HFFc6 (cell line): ENCODE measurements around the gene BOD1L2. TPM values are rescaled to one million over a fixed set of nuclear protein-coding genes. Genes with fewer than 3 reads are reported as not detected.
A peak's percentile ranks its signal among the peaks of the same experiment; 100 is the strongest.

Experiments used
- DNase-seq: peaks from one replicate; pipeline ENCODE4 v3.0.0-alpha.2; 2018
- H3K27ac Mint-ChIP-seq: 2 replicates; pipeline ENCODE4 v1.8.0; 2020; ENCODE audit warnings: mild to moderate bottlenecking, mixed read lengths
- H3K27me3 Mint-ChIP-seq: 2 replicates; pipeline ENCODE4 v1.8.0; 2021; ENCODE audit warnings: mild to moderate bottlenecking, moderate library complexity, mixed read lengths; ENCODE audit not compliant: insufficient read depth
- H3K36me3 Mint-ChIP-seq: 2 replicates; pipeline ENCODE4 v1.8.0; 2021; ENCODE audit warnings: low read depth, mixed read lengths
- H3K4me1 Mint-ChIP-seq: 2 replicates; pipeline ENCODE4 v1.8.0; 2020; ENCODE audit warnings: low read depth, mixed read lengths
- H3K4me3 Mint-ChIP-seq: 2 replicates; pipeline ENCODE4 v1.8.0; 2020; ENCODE audit warnings: mild to moderate bottlenecking, moderate library complexity, mixed read lengths
- H3K9me3 Mint-ChIP-seq: 2 replicates; pipeline ENCODE4 v1.8.0; 2020; ENCODE audit warnings: mild to moderate bottlenecking, mixed read lengths
- total RNA-seq, 6 experiments: library from RNA; stranded (reverse); fragmentation: NEBNext Ultra II Directional; extraction: Animal tissue kit (Norgen Biotek cat#: 25700); gene quantifications; 2 replicates in 1 of 6; 3 replicates in 5 of 6; pipeline ENCODE4 v1.2.3, GENCODE V29; 2021
- TF ChIP-seq, protein P1 (sequence below): fragments of 200-600 bp; sonication (generic); IDR thresholded peaks from 2 replicates; pipeline ENCODE4 v1.5.0; 2021; ENCODE audit warnings: antibody characterized with exemption, mild to moderate bottlenecking

The BOD1L2 gene
- total RNA-seq, 6 experiments from 2014 or later: not detected

DNA sequence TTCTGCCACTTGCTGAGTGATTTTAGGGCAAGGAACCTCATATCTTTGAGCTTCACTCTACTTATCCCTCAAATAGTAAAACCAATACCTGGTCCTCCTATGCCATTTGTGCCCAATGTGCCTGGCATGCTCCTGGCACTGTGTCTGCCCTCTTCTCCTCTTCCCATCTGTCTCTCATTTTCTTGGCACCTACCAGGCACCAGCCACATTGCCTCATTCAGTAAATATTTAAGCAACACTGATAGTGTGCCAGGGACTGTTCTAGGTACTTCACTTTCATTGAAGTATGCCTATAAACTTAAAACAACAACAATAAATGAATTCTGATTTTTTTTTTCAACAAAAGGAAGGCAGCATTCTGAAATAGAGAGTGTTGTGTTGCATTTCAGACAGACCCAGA is 15.1 kb upstream of the BOD1L2 start:
- peaks cover 11% of the 10 kb centered on the region; the same call in 1 of the 2 replicates for H3K27me3 Mint-ChIP-seq

DNA sequence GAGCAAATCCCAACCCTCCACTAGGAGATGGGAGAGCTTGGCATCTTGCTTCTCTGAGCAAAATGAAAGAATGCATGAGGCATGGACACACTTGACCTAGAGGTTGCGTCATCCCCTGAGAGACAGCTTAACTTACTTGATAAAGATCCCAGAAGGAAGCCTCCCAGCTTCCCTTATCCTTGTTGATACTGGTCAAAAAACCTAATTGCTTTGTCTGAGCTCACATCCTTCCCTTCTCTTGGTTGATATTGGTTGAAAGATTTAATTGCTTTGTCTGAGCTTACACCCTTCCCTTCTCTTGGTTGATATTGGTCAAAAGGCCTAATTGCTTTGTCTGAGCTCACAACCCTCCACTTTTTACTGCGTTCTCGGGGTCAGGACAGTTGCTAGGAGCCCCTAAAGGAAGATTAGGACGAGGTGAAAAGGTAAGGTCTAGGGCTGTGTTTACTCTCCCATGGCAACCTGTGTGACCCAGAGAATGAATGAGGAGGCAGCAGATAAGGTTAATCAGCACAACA is 12.2 kb upstream of the BOD1L2 start:
- H3K9me3 Mint-ChIP-seq: no peaks in the 10 kb centered on the region; the same call in 1 of the 2 replicates
- H3K4me1 Mint-ChIP-seq: no peaks in the 10 kb centered on the region
- no peak overlapping the region for H3K4me3 Mint-ChIP-seq
- no peaks in the 10 kb centered on the region for H3K36me3 Mint-ChIP-seq
- H3K27me3 Mint-ChIP-seq: peaks cover 8% of the 10 kb centered on the region
- TF ChIP-seq, protein P1, sequence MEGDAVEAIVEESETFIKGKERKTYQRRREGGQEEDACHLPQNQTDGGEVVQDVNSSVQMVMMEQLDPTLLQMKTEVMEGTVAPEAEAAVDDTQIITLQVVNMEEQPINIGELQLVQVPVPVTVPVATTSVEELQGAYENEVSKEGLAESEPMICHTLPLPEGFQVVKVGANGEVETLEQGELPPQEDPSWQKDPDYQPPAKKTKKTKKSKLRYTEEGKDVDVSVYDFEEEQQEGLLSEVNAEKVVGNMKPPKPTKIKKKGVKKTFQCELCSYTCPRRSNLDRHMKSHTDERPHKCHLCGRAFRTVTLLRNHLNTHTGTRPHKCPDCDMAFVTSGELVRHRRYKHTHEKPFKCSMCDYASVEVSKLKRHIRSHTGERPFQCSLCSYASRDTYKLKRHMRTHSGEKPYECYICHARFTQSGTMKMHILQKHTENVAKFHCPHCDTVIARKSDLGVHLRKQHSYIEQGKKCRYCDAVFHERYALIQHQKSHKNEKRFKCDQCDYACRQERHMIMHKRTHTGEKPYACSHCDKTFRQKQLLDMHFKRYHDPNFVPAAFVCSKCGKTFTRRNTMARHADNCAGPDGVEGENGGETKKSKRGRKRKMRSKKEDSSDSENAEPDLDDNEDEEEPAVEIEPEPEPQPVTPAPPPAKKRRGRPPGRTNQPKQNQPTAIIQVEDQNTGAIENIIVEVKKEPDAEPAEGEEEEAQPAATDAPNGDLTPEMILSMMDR: no peak
- DNase-seq: no peak
- no peak overlapping the region for H3K27ac Mint-ChIP-seq

More for the DNA sequence above, 15.1 kb upstream of the BOD1L2 start:
- Mint-ChIP-seq H3K4me1 (no peaks in the 10 kb centered on the region), H3K36me3 (no peaks in the 10 kb centered on the region), H3K4me3 (no peak overlapping the region), H3K27ac (no peak overlapping the region), H3K9me3 (no peaks in the 10 kb centered on the region)
- TF ChIP-seq, protein P1: no peak
- DNase-seq: no peak

DNA sequence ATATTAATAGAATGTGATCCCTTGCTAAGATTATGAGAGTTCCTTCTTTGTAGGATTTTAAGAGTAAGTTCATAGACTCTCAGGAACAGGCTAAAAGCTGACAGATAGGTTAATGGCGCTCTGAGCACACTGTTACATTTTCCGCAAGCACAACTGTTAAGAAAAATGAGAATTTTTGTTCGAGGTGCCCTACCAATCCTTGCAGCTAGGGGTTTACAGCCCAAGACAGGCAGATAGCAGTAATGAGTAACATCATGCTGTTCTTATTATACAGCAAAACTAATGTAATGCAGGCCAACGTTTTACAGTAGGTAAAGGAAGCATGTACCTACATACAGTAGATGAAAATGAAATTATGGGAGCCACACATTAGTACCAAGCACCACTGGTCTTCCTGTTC is 11.2 kb upstream of the BOD1L2 start:
- Mint-ChIP-seq H3K27me3 (peaks cover 8% of the 10 kb centered on the region), H3K27ac (no peak overlapping the region), H3K36me3 (no peaks in the 10 kb centered on the region), H3K9me3 (no peaks in the 10 kb centered on the region; the same call in 1 of the 2 replicates), H3K4me3 (no peak overlapping the region), H3K4me1 (no peaks in the 10 kb centered on the region)
- TF ChIP-seq, protein P1: peak; percentile 49
- DNase-seq: no peak

DNA sequence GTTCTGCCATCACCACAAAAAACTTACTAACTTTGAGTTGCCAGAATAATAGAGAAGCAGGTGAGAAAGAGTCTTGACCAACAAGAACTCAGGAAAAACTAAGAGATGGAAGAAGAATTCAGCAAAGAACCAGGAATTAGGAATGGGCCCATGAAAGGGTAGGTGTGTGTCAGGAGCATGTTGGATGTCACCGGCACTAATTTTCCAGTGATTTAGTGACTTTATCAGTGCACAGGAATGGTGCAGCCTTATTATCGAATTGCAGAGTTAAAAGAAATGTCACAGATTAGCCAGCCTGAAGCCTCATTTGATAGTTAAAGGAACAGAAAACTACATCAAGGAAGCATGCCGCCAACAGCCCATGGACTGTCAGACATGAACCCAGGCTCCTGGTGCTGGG is 9.0 kb upstream of the BOD1L2 start:
- no peaks in the 10 kb centered on the region; the same call in 1 of the 2 replicates for H3K9me3 Mint-ChIP-seq
- no peak overlapping the region for H3K27ac Mint-ChIP-seq
- H3K4me3 Mint-ChIP-seq: no peak overlapping the region
- no peaks in the 10 kb centered on the region for H3K36me3 Mint-ChIP-seq
- DNase-seq: no peak
- H3K4me1 Mint-ChIP-seq: no peaks in the 10 kb centered on the region
- TF ChIP-seq, protein P1: no peak
- H3K27me3 Mint-ChIP-seq: peaks cover 3% of the 10 kb centered on the region

DNA sequence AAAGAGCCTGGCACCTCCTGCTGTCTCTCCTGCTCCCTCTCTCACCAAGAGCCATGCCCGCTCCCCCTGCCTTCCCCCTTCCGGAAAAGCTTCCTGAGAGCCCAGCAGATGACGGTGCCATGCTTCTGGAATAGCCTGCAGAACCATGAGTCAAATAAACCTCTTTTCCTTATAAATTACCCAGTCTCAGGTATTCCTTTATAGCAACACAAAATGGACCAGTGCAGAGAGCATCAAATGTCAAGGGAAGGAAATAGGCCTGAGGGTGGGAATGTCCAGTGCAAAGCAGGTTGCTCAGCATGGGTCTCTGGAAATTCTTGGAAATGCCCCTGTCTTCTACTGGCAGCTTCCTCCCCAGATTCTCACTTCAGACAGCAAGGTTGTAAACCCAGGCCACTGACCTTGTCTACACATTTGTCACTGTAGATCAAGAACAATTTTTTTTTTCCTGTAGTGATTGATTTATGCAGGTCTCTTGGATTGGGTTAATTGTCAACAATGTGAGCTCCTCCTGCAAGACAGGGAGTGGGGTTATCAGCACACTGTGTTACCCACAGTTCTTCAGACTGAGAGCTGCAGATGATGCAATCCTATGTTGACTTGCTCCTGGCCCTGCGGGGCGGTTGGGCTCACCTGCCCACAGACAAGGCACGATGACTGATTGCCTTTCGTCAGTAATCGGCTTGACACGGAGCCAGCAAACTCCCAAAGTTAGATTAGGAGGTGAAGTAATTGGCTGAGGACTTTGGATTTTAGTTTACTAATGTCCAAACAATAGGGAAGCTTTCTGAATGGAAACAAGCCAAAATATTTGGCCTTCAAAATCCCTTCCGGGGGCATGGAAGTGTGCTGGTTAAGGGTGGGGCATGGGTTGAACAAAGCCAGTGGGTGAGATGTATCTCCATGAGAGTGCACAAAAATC is 5.4 kb upstream of the BOD1L2 start:
- H3K27me3 Mint-ChIP-seq: peaks cover 2% of the 10 kb centered on the region
- H3K36me3 Mint-ChIP-seq: no peaks in the 10 kb centered on the region
- DNase-seq: no peak
- no peak overlapping the region for H3K27ac Mint-ChIP-seq
- H3K9me3 Mint-ChIP-seq: no peaks in the 10 kb centered on the region; the same call in 1 of the 2 replicates
- no peak overlapping the region for H3K4me3 Mint-ChIP-seq
- TF ChIP-seq, protein P1: no peak
- no peaks in the 10 kb centered on the region for H3K4me1 Mint-ChIP-seq
